ENCODE results near the gene SUCO. TPM values are rescaled to one million over a fixed set of nuclear protein-coding genes. Genes with fewer than 3 reads are reported as not detected.

SUCO gene
- total and polyA plus RNA-seq, 2 donors (not counting 3 experiments of a cell fraction or from before 2014, with no cell fraction given), result 5.1 to 27.2 TPM

- Histone ChIP-seq H3K36me3 (ENCODE audit: control insufficient read depth in 2 of 2, extremely low read depth in 1 of 2, insufficient read depth in 2 of 2, low read length in 2 of 2) (no peaks in the 10 kb centered on the region), H3K27ac (ENCODE audit: insufficient read depth, low read depth, low read length) (no peak overlapping the region), H4K20me1 (replicated peaks; ENCODE audit: control insufficient read depth, extremely low read depth, insufficient read depth, low read length) (no peaks in the 10 kb centered on the region), H2AFZ (ENCODE audit: low read depth, low read length) (no peak overlapping the region), H3K79me2 (ENCODE audit: control insufficient read depth, insufficient read depth, low read length) (no peaks in the 10 kb centered on the region), H3K9me1 (replicated peaks; ENCODE audit: control insufficient read depth, extremely low read depth, insufficient read depth, low read length) (no peaks in the 10 kb centered on the region), H3K4me2 (ENCODE audit: insufficient read depth, low read length) (no peak overlapping the region), H3K4me3 (replicated peaks in 1 of 3; ENCODE audit: insufficient read depth in 1 of 3, low read depth in 1 of 3, low read length in 3 of 3) (no peak overlapping the region), H3K27me3 (ENCODE audit: control insufficient read depth in 2 of 2, insufficient read depth in 2 of 2, low read length in 2 of 2) (no peaks in the 10 kb centered on the region), H3K4me1 (ENCODE audit: control insufficient read depth, extremely low read depth, insufficient read depth, low read length) (peaks cover 34% of the 10 kb centered on the region), H3K9ac (replicated peaks; ENCODE audit: extremely low read depth, insufficient read depth, low read length) (no peak overlapping the region), H3K9me3 (replicated peaks; ENCODE audit: control insufficient read depth, insufficient read depth, low read length) (no peaks in the 10 kb centered on the region)
- no peak for DNase-seq (ENCODE audit: low read depth, low spot score)
- no TSS peak for BruUV-seq (replicated peaks)
- TF ChIP-seq, protein P1, sequence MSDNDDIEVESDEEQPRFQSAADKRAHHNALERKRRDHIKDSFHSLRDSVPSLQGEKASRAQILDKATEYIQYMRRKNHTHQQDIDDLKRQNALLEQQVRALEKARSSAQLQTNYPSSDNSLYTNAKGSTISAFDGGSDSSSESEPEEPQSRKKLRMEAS (IDR thresholded peaks at IDR 0.05; ENCODE audit: insufficient read depth, insufficient read length), result no peak
- TF ChIP-seq CTCF (IDR thresholded peaks at IDR 0.05; ENCODE audit: extremely low read depth in 1 of 2, insufficient read depth in 1 of 2, low read depth in 1 of 2, low read length in 2 of 2) (no peak), POLR2AphosphoS5 (IDR thresholded peaks at IDR 0.05; ENCODE audit: insufficient read depth, low read depth, low read length) (no peak), GATA2 (IDR thresholded peaks at IDR 0.05; ENCODE audit: insufficient read depth, insufficient read length, low read depth, low read length) (no peak), EZH2 (IDR thresholded peaks at IDR 0.05; ENCODE audit: borderline replicate concordance, low read depth, low read length, severe bottlenecking) (no peak), MYC (IDR thresholded peaks at IDR 0.05; ENCODE audit: low read depth, low read length) (no peak), JUN (IDR thresholded peaks at IDR 0.05; ENCODE audit: borderline replicate concordance, insufficient read depth, insufficient read length, low read depth) (no peak), POLR2A (IDR thresholded peaks at IDR 0.05; ENCODE audit: low read depth, low read length) (no peak), FOS (IDR thresholded peaks at IDR 0.05; ENCODE audit: borderline replicate concordance, insufficient read depth, low read length) (no peak)
- dilution Hi-C loops (cut with MboI; ENCODE audit: extremely low pct_ligation_motif_present, low sequenced_read_pairs), result no loop called here
- no peak for FAIRE-seq
- ChIA-PET POLR2A (no interaction called here), CTCF (no interaction called here)
- intact Hi-C loops (cut with micrococcal nuclease), result loop anchor here (5.0 kb wide), 1 partner anchor 36 kb away; no protein-coding TSS in a partner anchor
Measured at GRCh38 chr1:172582889-172583288, 49.9 kb downstream of the SUCO start.
